ENCODE measurements around the gene LMO7. TPM values are rescaled to one million over a fixed set of nuclear protein-coding genes. Genes with fewer than 3 reads are reported as not detected.
A peak's percentile ranks its signal among the peaks of the same experiment; 100 is the strongest.

The LMO7 gene
- total and polyA plus RNA-seq, 8 donors = 123 to 669 (median 202) TPM

GRCh38 chr13:75704194-75704926 lies 68.2 kb downstream of the LMO7 start:
- Histone ChIP-seq H3K9me3 (peaks cover 0 to 3% of the 10 kb centered on the region in 2 donors), H3K27ac (peak overlapping the region; percentile 79 to 84), H3K27me3 (no peaks in the 10 kb centered on the region), H3K4me1 (peaks cover 0 to 10% of the 10 kb centered on the region in 2 donors), H3K36me3 (no peaks in the 10 kb centered on the region), H3K4me3 (no peak overlapping the region)
- peak; percentile 70 for ATAC-seq
- DNase-seq = peak in 1 of 4 donors; percentile 34
- intact Hi-C loops (cut with DNase I) = no loop called here
- TF ChIP-seq CTCF (IDR thresholded peaks at IDR 0.05) = no peak

GRCh38 chr13:75704927-75705288 lies 68.8 kb downstream of the LMO7 start:
- peaks cover 0 to under 1% of the 10 kb centered on the region in 2 donors for H3K9me3 ChIP-seq
- H3K27ac ChIP-seq = peak overlapping the region; percentile 79 to 84
- DNase-seq (peak in 3 of 4 donors; percentile 67 to 79 (median 72)), ATAC-seq (peak; percentile 92)
- peaks cover 0 to 10% of the 10 kb centered on the region in 2 donors for H3K4me1 ChIP-seq
- intact Hi-C loops (cut with DNase I) = no loop called here
- no peaks in the 10 kb centered on the region for H3K36me3 ChIP-seq
- no peak overlapping the region for H3K4me3 ChIP-seq
- TF ChIP-seq CTCF (IDR thresholded peaks at IDR 0.05) = no peak
- no peaks in the 10 kb centered on the region for H3K27me3 ChIP-seq

- no peaks in the 10 kb centered on the region for H3K27me3 ChIP-seq
- H3K9me3 ChIP-seq = no peaks in the 10 kb centered on the region
- intact Hi-C loops (cut with DNase I) = no loop called here
- ATAC-seq (peak; percentile 81), DNase-seq (peak in 1 of 4 donors; percentile 26)
- peak overlapping the region; percentile 79 to 84 for H3K27ac ChIP-seq
- H3K36me3 ChIP-seq = no peaks in the 10 kb centered on the region
- no peak overlapping the region for H3K4me3 ChIP-seq
- peaks cover 0 to 10% of the 10 kb centered on the region in 2 donors for H3K4me1 ChIP-seq
- TF ChIP-seq CTCF (IDR thresholded peaks at IDR 0.05) = no peak
These were observed 69.3 kb downstream of the LMO7 start for GRCh38 chr13:75705395-75705794.

- Histone ChIP-seq H3K4me1 (peaks cover 0 to 10% of the 10 kb centered on the region in 2 donors), H3K27me3 (no peaks in the 10 kb centered on the region), H3K4me3 (no peak overlapping the region), H3K36me3 (no peaks in the 10 kb centered on the region), H3K9me3 (no peaks in the 10 kb centered on the region), H3K27ac (peak overlapping the region; percentile 79 to 84)
- intact Hi-C loops (cut with DNase I) = no loop called here
- DNase-seq (no peak), ATAC-seq (no peak)
- no peak for TF ChIP-seq CTCF (IDR thresholded peaks at IDR 0.05)
These were observed 69.8 kb downstream of the LMO7 start for GRCh38 chr13:75705908-75706307.

GRCh38 chr13:75713852-75714251 lies 77.7 kb downstream of the LMO7 start:
- no peaks in the 10 kb centered on the region for H3K9me3 ChIP-seq
- no peak overlapping the region for H3K4me3 ChIP-seq
- ATAC-seq = peak; percentile 89
- DNase-seq = no peak
- peaks cover 0 to 8% of the 10 kb centered on the region in 2 donors for H3K4me1 ChIP-seq
- no peaks in the 10 kb centered on the region for H3K36me3 ChIP-seq
- H3K27ac ChIP-seq = peak overlapping the region in 1 of 2 donors; percentile 31
- H3K27me3 ChIP-seq = no peaks in the 10 kb centered on the region
- intact Hi-C loops (cut with DNase I) = no loop called here
- no peak for TF ChIP-seq CTCF (IDR thresholded peaks at IDR 0.05)
